HepG2 (cell line): ENCODE measurements around the gene NUDT13. TPM values are rescaled to one million over a fixed set of nuclear protein-coding genes. Genes with fewer than 3 reads are reported as not detected.

ENCODE experiments used
- ATF7-NPFF ChIP-seq: sonication (generic); formaldehyde crosslinking; IDR thresholded peaks from 2 replicates; pipeline ENCODE4 v1.8.1; 2023; ENCODE audit warnings: mild to moderate bottlenecking, low read depth, missing genetic modification reagents, moderate library complexity
- CHCHD3 ChIP-seq: sonication (generic); formaldehyde crosslinking; IDR thresholded peaks from 2 replicates; pipeline ENCODE4 v1.8.0; 2022; ENCODE audit warnings: mild to moderate bottlenecking, missing genetic modification reagents, moderate library complexity
- DPF2 ChIP-seq: sonication (generic); formaldehyde crosslinking; IDR thresholded peaks from 2 replicates; pipeline ENCODE4 v1.4.0; 2020; ENCODE audit warnings: mild to moderate bottlenecking, low read depth, missing genetic modification reagents, borderline replicate concordance
- HDAC6 ChIP-seq: fragments of 200-600 bp; sonication (generic); IDR thresholded peaks from 2 replicates; pipeline ENCODE4 v1.7.0; 2017; ENCODE audit warnings: mild to moderate bottlenecking, antibody characterized with exemption, low read length, low read depth
- HOMEZ ChIP-seq: IDR thresholded peaks from 2 replicates; pipeline ENCODE4 v1.6.1; 2016; ENCODE audit warnings: low read depth
- HOXA5 ChIP-seq: sonication (generic); formaldehyde crosslinking; IDR thresholded peaks from 2 replicates; pipeline ENCODE4 v1.4.0; 2020; ENCODE audit warnings: missing genetic modification reagents
- MNT ChIP-seq: fragments of 450-650 bp; IDR thresholded peaks from 2 replicates; pipeline ENCODE4 v1.6.1; 2016
- NFKBIZ ChIP-seq: IDR thresholded peaks from 2 replicates; pipeline ENCODE4 v1.6.1; 2018; ENCODE audit warnings: missing genetic modification reagents, missing compliant biosample characterization
- PHF21A ChIP-seq: sonication (generic); formaldehyde crosslinking; IDR thresholded peaks from 2 replicates; pipeline ENCODE4 v1.5.0; 2020; ENCODE audit warnings: mild to moderate bottlenecking, missing genetic modification reagents
- PITX1 ChIP-seq: sonication (generic); formaldehyde crosslinking; IDR thresholded peaks from 2 replicates; pipeline ENCODE4 v1.5.1; 2020; ENCODE audit warnings: mild to moderate bottlenecking, missing genetic modification reagents
- REST ChIP-seq, 2 experiments: IDR thresholded peaks; 2 replicates each; pipeline ENCODE4 v1.6.1; 2011 to 2012; ENCODE audit warnings: low read length in 2 of 2, borderline replicate concordance in 1 of 2, low read depth in 1 of 2, mild to moderate bottlenecking in 1 of 2, moderate library complexity in 1 of 2
- RORA ChIP-seq: sonication (generic); formaldehyde crosslinking; IDR thresholded peaks from 2 replicates; pipeline ENCODE4 v1.5.0; 2020; ENCODE audit warnings: mild to moderate bottlenecking, missing genetic modification reagents, moderate library complexity
- XBP1 ChIP-seq: sonication (generic); formaldehyde crosslinking; IDR thresholded peaks from 2 replicates; pipeline ENCODE4 v1.5.0; 2020; ENCODE audit warnings: missing genetic modification reagents
- YEATS4 ChIP-seq: sonication (generic); formaldehyde crosslinking; IDR thresholded peaks from 2 replicates; pipeline ENCODE4 v1.4.0; 2020; ENCODE audit warnings: missing genetic modification reagents, borderline replicate concordance
- ZBED4 ChIP-seq: sonication (generic); formaldehyde crosslinking; IDR thresholded peaks from 2 replicates; pipeline ENCODE4 v1.4.0; 2020; ENCODE audit warnings: missing genetic modification reagents, borderline replicate concordance
- ZNF451 ChIP-seq: sonication (generic); formaldehyde crosslinking; IDR thresholded peaks from 2 replicates; pipeline ENCODE4 v1.5.0; 2020; ENCODE audit warnings: mild to moderate bottlenecking, missing genetic modification reagents
- ZSCAN25 ChIP-seq: sonication (generic); formaldehyde crosslinking; IDR thresholded peaks from 2 replicates; pipeline ENCODE4 v1.8.0; 2022; ENCODE audit warnings: mild to moderate bottlenecking, missing genetic modification reagents
- polyA plus RNA-seq, 8 experiments: library from polyadenylated mRNA; depleted of rRNA in 3 of 8; stranded (reverse) in 7 of 8; unstranded in 1 of 8; fragments of >200 nt; fragmentation: Illumina TruSeq in 4 of 8; extraction: Trizol in 4 of 8; gene quantifications; 2 replicates each; pipeline versions ENCODE4 v1.2.1 to v1.2.3, GENCODE V29; 2011 to 2016; ENCODE audit warnings: low read depth in 4 of 8, missing spikeins in 1 of 8, mixed read lengths in 1 of 8; ENCODE audit not compliant: insufficient read depth in 1 of 8
- total RNA-seq, 5 experiments: library from RNA; depleted of rRNA; stranded (reverse); fragments of >200 nt; fragmentation: Illumina TruSeq; extraction: Trizol; gene quantifications; 2 replicates each; pipeline ENCODE4 v1.2.3, GENCODE V29; 2016; ENCODE audit warnings: low read depth in 1 of 5

NUDT13 gene
- total and polyA plus RNA-seq, 2 of the 13 experiments (the other 11 are each of a cell fraction or from before 2014, with no cell fraction given) = 4.2 to 6.5 TPM

- TF ChIP-seq ZBED4 (CRISPR knock-in tag) (peak; percentile 48; the same call in 1 of the 2 replicates), ZNF451 (CRISPR knock-in tag) (no peak), XBP1 (no peak), YEATS4 (CRISPR knock-in tag) (peak; percentile 50; the same call in 1 of the 2 replicates), PHF21A (CRISPR knock-in tag) (peak; percentile 97), ZSCAN25 (CRISPR knock-in tag) (no peak), NFKBIZ (CRISPR knock-in tag) (peak; percentile 54; the same call in 1 of the 2 replicates), DPF2 (CRISPR knock-in tag) (peak; percentile 82), HDAC6 (no peak), HOMEZ (CRISPR knock-in tag) (peak; percentile 63; the same call in 1 of the 2 replicates), MNT (peak; percentile 30; the same call in 1 of the 2 replicates), RORA (CRISPR knock-in tag) (peak; percentile 72; the same call in 1 of the 2 replicates), CHCHD3 (CRISPR knock-in tag) (no peak), ATF7-NPFF (CRISPR knock-in tag) (no peak), HOXA5 (CRISPR knock-in tag) (peak; percentile 73), PITX1 (CRISPR knock-in tag) (peak; percentile 49; the same call in 1 of the 2 replicates), REST (IDR thresholded peaks at IDR 0.05; ENCODE audit: borderline replicate concordance in 1 of 2, low read depth in 1 of 2, low read length in 2 of 2) (no peak)
Observed at GRCh38 chr10:73131913-73132686, 21.8 kb downstream of the NUDT13 start (continued).
